Right lobe of liver (tissue), 6 donors: ENCODE data around the gene FXR2. TPM values are rescaled to one million over a fixed set of nuclear protein-coding genes. Genes with fewer than 3 reads are reported as not detected.
"Not testable (repeated sequence)": the region's sequence is repeated elsewhere in the genome, so short reads cannot be mapped to it uniquely, and the experiment has no call there.

Source experiments
- ATAC-seq, 4 donors: fragments of 200-7000 bp; cut with Tn5 transposase; one replicate each; pipeline ENCODE4 v1.9.1; 2020; ENCODE audit warnings: mild to moderate bottlenecking in 4 of 4, moderate library complexity in 4 of 4
- DNase-seq, 3 donors: peaks; one replicate each; pipeline ENCODE4 v3.0.0-alpha.2; 2020
- H3K27ac ChIP-seq, 3 donors: fragments of 200-600 bp; one replicate each; pipeline ENCODE4 v1.8.0; 2022
- H3K27me3 ChIP-seq, 2 donors: fragments of 200-600 bp; one replicate each; pipeline ENCODE4 v1.8.0; 2022
- H3K36me3 ChIP-seq, 4 donors: fragments of 200-600 bp; sonication (generic) in 1 of 4; one replicate each; pipeline versions ENCODE4 v1.5.1 to v1.8.0; 2017 to 2022; ENCODE audit warnings: control low read depth in 1 of 4
- H3K4me1 ChIP-seq, 4 donors: fragments of 200-600 bp; sonication (generic) in 1 of 4; one replicate each; pipeline versions ENCODE4 v1.5.1 to v1.8.0; 2017 to 2022; ENCODE audit warnings: control low read depth in 1 of 4
- H3K4me3 ChIP-seq, 3 donors: fragments of 200-600 bp; one replicate each; pipeline ENCODE4 v1.8.0; 2022
- H3K9me3 ChIP-seq, 4 donors: fragments of 200-600 bp; sonication (generic) in 1 of 4; one replicate each; pipeline versions ENCODE4 v1.5.1 to v1.8.0; 2017 to 2022; ENCODE audit warnings: control low read depth in 1 of 4
- POLR2A ChIP-seq: fragments of 450-650 bp; IDR thresholded peaks from one replicate; pipeline ENCODE4 v1.6.1; 2017; ENCODE audit warnings: antibody characterized with exemption, mild to moderate bottlenecking
- WGBS: methylation state at CpG from one replicate; pipeline ENCODE4 v1.1.6; 2018; ENCODE audit warnings: low coverage, low lambda C conversion rate; ENCODE audit not compliant: insufficient coverage; ENCODE audit errors: missing lambda C conversion rate; 5-methylcytosine and 5-hydroxymethylcytosine counted together
- intact Hi-C, 2 donors: fragments of 100-400 bp; cut with DNase I; formaldehyde crosslinking; loops; one replicate each; pipeline versions ENCODE4 v1.11.2 to v1.14.1; 2022
- total RNA-seq, 6 experiments: library from RNA; depleted of rRNA in 2 of 6; stranded (reverse); fragments of >200 nt in 2 of 6; fragmentation: NEBNext Ultra II Directional in 3 of 6; extraction: Animal tissue kit (Norgen Biotek cat#: 25700) in 3 of 6; gene quantifications; one replicate each; pipeline versions ENCODE4 v1.1.0 to v1.2.4, GENCODE V29; 2016 to 2023
- TF ChIP-seq, protein P1 (sequence below), 4 donors: fragments of 200-600 bp in 3 of 4; fragments of 450-650 bp in 1 of 4; IDR thresholded peaks; one replicate each; pipeline versions ENCODE4 v1.5.1 to v1.8.0; 2016 to 2022; ENCODE audit warnings: antibody characterized with exemption in 4 of 4, mild to moderate bottlenecking in 2 of 4
- donor health status: DM: no; HTN: yes; CAD: no.
- donor health status: DM: no; HTN: no; CAD: no.
- donor health status: DM: no; HTN: no; CAD: no.
- donor health status: DM: no; HTN: yes; CAD: no.
- donor health status: DM: no; HTN: yes; CAD: no.

FXR2 gene
- total RNA-seq, 6 experiments from 2014 or later, result 14.3 to 23.2 (median 16.7) TPM

DNA sequence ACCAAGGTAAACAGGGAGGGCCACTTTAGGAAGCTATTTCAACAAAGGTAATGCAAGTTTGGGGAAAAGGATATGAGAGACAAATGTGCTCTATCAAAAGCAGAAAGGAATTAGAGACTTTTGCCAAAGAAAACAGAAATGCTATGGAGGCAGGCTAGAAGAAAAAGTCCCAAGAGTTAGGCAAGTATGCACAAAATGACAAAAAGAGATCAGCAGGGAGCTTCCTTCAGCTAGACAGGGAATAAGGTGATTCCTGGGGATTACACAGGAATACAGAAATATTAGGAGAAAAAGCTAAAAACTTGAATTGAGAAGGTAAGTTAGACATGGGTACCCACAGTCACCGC, 2.4 kb downstream of the FXR2 start:
- Histone ChIP-seq H3K36me3 (no peaks in the 10 kb centered on the region), H3K9me3 (no peaks in the 10 kb centered on the region), H3K4me1 (peaks cover 0 to 36% (median 9%) of the 10 kb centered on the region in 4 donors), H3K27me3 (no peaks in the 10 kb centered on the region), H3K4me3 (peak overlapping the region in 1 of 3 donors; percentile 1), H3K27ac (peak overlapping the region in 1 of 3 donors; percentile 26)
- DNase-seq (no peak), ATAC-seq (no peak)
- TF ChIP-seq POLR2A, result no peak
- TF ChIP-seq, protein P1, sequence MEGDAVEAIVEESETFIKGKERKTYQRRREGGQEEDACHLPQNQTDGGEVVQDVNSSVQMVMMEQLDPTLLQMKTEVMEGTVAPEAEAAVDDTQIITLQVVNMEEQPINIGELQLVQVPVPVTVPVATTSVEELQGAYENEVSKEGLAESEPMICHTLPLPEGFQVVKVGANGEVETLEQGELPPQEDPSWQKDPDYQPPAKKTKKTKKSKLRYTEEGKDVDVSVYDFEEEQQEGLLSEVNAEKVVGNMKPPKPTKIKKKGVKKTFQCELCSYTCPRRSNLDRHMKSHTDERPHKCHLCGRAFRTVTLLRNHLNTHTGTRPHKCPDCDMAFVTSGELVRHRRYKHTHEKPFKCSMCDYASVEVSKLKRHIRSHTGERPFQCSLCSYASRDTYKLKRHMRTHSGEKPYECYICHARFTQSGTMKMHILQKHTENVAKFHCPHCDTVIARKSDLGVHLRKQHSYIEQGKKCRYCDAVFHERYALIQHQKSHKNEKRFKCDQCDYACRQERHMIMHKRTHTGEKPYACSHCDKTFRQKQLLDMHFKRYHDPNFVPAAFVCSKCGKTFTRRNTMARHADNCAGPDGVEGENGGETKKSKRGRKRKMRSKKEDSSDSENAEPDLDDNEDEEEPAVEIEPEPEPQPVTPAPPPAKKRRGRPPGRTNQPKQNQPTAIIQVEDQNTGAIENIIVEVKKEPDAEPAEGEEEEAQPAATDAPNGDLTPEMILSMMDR (IDR thresholded peaks at IDR 0.05), result no peak
- WGBS, result 86% methylated on average over 1 of the region's 1 CpG
- intact Hi-C loops, result no loop called here

DNA sequence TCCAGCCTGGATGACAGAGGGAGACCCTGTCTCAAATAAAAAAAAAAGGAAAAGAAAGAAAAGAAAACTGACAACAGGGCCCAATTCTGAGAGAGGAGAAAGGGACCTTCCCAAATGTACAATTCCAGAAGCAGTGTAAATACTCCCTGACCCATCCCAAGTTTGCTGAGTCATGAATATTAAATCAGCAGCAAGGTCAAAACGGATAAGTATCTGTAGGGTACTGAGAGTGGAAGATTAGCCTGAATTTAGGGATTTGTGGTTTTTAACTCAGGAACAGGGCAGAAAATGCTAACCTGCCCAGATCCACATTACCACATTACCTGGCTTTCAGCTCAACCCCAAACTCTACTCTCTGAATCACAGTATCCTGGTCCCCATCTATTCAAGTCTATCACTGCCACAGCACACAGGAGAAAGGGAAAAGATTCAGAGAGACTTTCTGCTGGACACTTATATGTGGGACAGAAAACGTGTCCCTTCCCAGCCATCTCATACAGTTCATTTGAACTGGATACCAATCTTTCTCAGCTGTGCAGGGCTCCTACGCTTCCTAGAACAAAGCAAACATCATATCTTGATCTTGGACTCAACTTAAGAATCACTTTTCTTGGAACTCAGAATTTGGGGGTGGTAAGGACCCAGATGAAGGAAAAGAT, 2.9 kb downstream of the FXR2 start:
- WGBS, result 35% methylated on average over 3 of the region's 3 CpGs
- no peak for ATAC-seq
- peak overlapping the region in 1 of 3 donors; percentile 1 for H3K4me3 ChIP-seq

DNA sequence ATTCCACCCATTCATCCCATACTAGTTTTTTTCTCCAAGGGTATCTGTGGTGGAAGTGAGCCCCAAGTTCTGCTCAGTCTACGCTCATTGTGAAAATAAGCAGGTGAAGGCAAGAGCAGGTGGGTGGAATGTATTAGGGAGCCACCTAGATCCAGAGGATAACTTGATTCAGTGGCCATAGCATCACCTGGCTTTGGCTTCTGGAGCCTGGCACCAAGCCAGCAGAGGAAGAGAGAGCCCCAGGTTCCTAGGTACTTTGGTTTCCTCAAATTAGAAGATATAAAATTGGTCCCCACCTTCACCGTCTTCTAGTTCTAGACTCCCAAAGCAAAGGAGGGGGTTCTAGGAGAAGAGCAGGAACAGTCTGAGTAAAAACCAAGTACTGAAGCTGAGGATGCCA, 4.1 kb downstream of the FXR2 start:
- peaks cover 0 to 36% (median 9%) of the 10 kb centered on the region in 4 donors for H3K4me1 ChIP-seq
- intact Hi-C loops, result no loop called here
- H3K9me3 ChIP-seq, result no peaks in the 10 kb centered on the region
- WGBS, result 100% methylated on average over 1 of the region's 2 CpGs
- DNase-seq (no peak), ATAC-seq (no peak)
- no peak overlapping the region for H3K4me3 ChIP-seq
- peaks cover 0 to 4% (median 2%) of the 10 kb centered on the region in 4 donors for H3K36me3 ChIP-seq
- TF ChIP-seq, protein P1 (IDR thresholded peaks at IDR 0.05), result no peak
- TF ChIP-seq POLR2A, result no peak
- H3K27ac ChIP-seq, result no peak overlapping the region
- no peaks in the 10 kb centered on the region for H3K27me3 ChIP-seq

More for the DNA sequence above, 2.9 kb downstream of the FXR2 start:
- Histone ChIP-seq H3K9me3 (no peaks in the 10 kb centered on the region), H3K27me3 (no peaks in the 10 kb centered on the region), H3K4me1 (peaks cover 0 to 36% (median 9%) of the 10 kb centered on the region in 4 donors), H3K36me3 (no peaks in the 10 kb centered on the region), H3K27ac (peak overlapping the region in 1 of 3 donors; percentile 26)
- intact Hi-C loops, result no loop called here
- no peak for DNase-seq
- TF ChIP-seq, protein P1 (IDR thresholded peaks at IDR 0.05), result no peak
- no peak for TF ChIP-seq POLR2A

DNA sequence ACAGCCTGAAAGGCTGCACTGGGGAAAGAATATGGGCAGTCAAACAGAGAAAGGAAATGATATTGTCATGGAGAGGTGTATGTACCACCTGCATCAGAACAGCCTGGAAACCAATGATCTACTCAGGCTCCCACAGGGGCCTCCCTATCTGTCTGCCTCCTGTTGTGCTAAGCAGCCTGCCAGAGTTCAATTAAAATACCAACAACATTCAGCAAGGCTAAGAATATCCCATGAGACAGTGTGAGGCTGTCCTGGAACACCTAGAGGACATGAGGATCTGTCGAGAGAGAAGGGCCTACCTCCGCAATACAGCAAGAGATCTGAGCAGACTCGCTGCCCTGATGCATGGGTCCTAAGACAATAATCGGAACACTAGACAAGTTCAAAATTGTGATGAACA, 8.4 kb downstream of the FXR2 start:
- no peaks in the 10 kb centered on the region for H3K27me3 ChIP-seq
- peaks cover 4 to 45% (median 26%) of the 10 kb centered on the region in 4 donors for H3K36me3 ChIP-seq
- H3K9me3 ChIP-seq, result no peaks in the 10 kb centered on the region
- DNase-seq, result no peak
- TF ChIP-seq, protein P1 (IDR thresholded peaks at IDR 0.05), result no peak
- TF ChIP-seq POLR2A, result no peak
- intact Hi-C loops, result no loop called here
- H3K4me1 ChIP-seq, result peaks cover 0 to 10% (median under 1%) of the 10 kb centered on the region in 4 donors
- H3K4me3 ChIP-seq, result no peak overlapping the region
- ATAC-seq, result no peak
- H3K27ac ChIP-seq, result no peak overlapping the region
- WGBS, result 95% methylated on average over 4 of the region's 4 CpGs

DNA sequence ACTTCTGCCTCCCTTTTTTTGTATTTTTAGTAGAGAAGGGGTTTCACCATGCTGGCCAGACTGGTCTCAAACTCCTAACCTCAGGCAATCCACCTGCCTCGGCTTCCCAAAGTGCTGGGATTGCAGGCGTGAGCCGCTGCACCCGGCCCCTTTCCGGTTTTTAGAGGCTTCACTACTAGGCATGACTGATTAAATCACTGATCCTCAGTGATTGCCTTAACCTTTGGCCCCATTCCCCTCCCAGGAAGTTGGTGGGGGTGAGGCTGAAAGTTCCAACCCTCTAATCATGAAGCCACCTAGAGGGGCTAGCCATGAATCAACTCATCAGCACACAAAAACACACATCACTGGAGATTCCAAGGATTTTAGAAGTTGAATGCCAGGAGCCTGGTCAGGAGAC, 17.1 kb downstream of the FXR2 start:
- not testable (repeated sequence) for H3K9me3 ChIP-seq, H3K27ac ChIP-seq, H3K27me3 ChIP-seq, H3K4me3 ChIP-seq, H3K4me1 ChIP-seq
- DNase-seq (peak in 1 of 3 donors; percentile 7), ATAC-seq (peak in 1 of 4 donors; percentile 46)
- H3K36me3 ChIP-seq, result peaks cover 10 to 94% (median 56%) of the 10 kb centered on the region in 4 donors
- WGBS, result 63% methylated on average over 4 of the region's 5 CpGs
- intact Hi-C loops, result loop anchor here in 1 of 2 donors (10.0 kb wide), 1 partner anchor 77 kb away; no protein-coding TSS in a partner anchor
